ENCODE measurements around the gene MAPRE3. TPM values are rescaled to one million over a fixed set of nuclear protein-coding genes. Genes with fewer than 3 reads are reported as not detected.

MAPRE3 gene
- total RNA-seq, 2 experiments from 2014 or later, result 3.2 to 4.1 TPM

GRCh38 chr2:27042159-27042661 lies 71.8 kb downstream of the MAPRE3 start:
- DNase-seq (no peak), ATAC-seq (no peak)
- H3K27ac Mint-ChIP-seq, result peak overlapping the region; percentile 38
- intact Hi-C loops (cut with DNase I, micrococcal nuclease), result no loop called here
- CTCF ChIA-PET, result interaction anchor here (0.8 kb wide), 1 partner anchor 25 kb away, joined by 3 read pairs; no protein-coding TSS in a partner anchor
- POLR2A ChIA-PET, result no interaction called here
- H3K4me3 Mint-ChIP-seq, result no peak overlapping the region
- H3K4me1 Mint-ChIP-seq, result peaks cover 3% of the 10 kb centered on the region
- peaks cover 46% of the 10 kb centered on the region for H3K36me3 Mint-ChIP-seq (ENCODE audit: low read depth)
- H3K9me3 Mint-ChIP-seq (ENCODE audit: low read depth), result no peaks in the 10 kb centered on the region
- H3K27me3 Mint-ChIP-seq, result no peaks in the 10 kb centered on the region

GRCh38 chr2:27042985-27043634 lies 72.7 kb downstream of the MAPRE3 start:
- Mint-ChIP-seq H3K27me3 (no peaks in the 10 kb centered on the region), H3K36me3 (ENCODE audit: low read depth) (peaks cover 38% of the 10 kb centered on the region), H3K27ac (no peak overlapping the region), H3K4me3 (no peak overlapping the region), H3K4me1 (peaks cover 5% of the 10 kb centered on the region), H3K9me3 (ENCODE audit: low read depth) (no peaks in the 10 kb centered on the region)
- DNase-seq (no peak), ATAC-seq (no peak)
- ChIA-PET POLR2A (no interaction called here), CTCF (interaction anchor here (0.7 to 1.0 kb wide), 2 partner anchors 44 to 270 kb away, joined by 3 to 4 read pairs; partner anchors contain the start of gene KHK)
- intact Hi-C loops (cut with DNase I, micrococcal nuclease), result no loop called here

GRCh38 chr2:27049422-27050280 lies 79.2 kb downstream of the MAPRE3 start:
- DNase-seq, result peak; percentile 82
- Mint-ChIP-seq H3K27ac (peak overlapping the region; percentile 98), H3K9me3 (ENCODE audit: low read depth) (peaks cover 2% of the 10 kb centered on the region), H3K4me3 (peak overlapping the region; percentile 90), H3K4me1 (peaks cover 18% of the 10 kb centered on the region), H3K27me3 (peaks cover 4% of the 10 kb centered on the region), H3K36me3 (ENCODE audit: low read depth) (peaks cover 12% of the 10 kb centered on the region)
- intact Hi-C loops (cut with DNase I, micrococcal nuclease), result loop anchor here (1.0 to 10.0 kb wide), 10 partner anchors 17 to 1845 kb away; partner anchors contain the start of genes ABHD1 (in 1 of the 2), ADGRF3 (in 1 of the 2), CAD (in 1 of the 2) and IFT172 (in 1 of the 2)
- ChIA-PET CTCF (interaction anchor here (0.7 to 3.1 kb wide), 10 partner anchors 14 to 1801 kb away, joined by 3 to 30 read pairs (median 6); partner anchors contain the start of genes KHK and PREB), POLR2A (interaction anchor here (0.7 to 2.8 kb wide), 3 partner anchors 9 to 33 kb away, joined by 3 to 15 read pairs (median 4); partner anchors contain the start of gene TMEM214)
- ATAC-seq, result peak; percentile 23

- peak overlapping the region; percentile 90 for H3K4me3 Mint-ChIP-seq
- ChIA-PET POLR2A (interaction anchor here (1.0 to 2.8 kb wide), 8 partner anchors 9 to 36 kb away, joined by 3 to 15 read pairs (median 3); partner anchors contain the start of genes KHK, OST4 and TMEM214), CTCF (interaction anchor here (0.6 to 3.1 kb wide), 18 partner anchors 10 to 1800 kb away, joined by 3 to 30 read pairs (median 5); partner anchors contain the start of genes GTF3C2, KHK, OST4 and PREB)
Measured at GRCh38 chr2:27050281-27050995, 80.0 kb downstream of the MAPRE3 start.

GRCh38 chr2:27050996-27051901 lies 80.8 kb downstream of the MAPRE3 start, which contains the start of gene AGBL5:
Gene AGBL5 (plus strand): TSS chr2:27051668. CDS start chr2:27052959, 1,291 bp downstream.
- ChIA-PET CTCF (interaction anchor here (0.6 to 3.1 kb wide), 21 partner anchors 10 to 1634 kb away, joined by 3 to 30 read pairs (median 5); partner anchors contain the start of genes GTF3C2, KHK, OST4 and PREB), POLR2A (interaction anchor here (0.6 to 2.8 kb wide), 11 partner anchors 10 to 35 kb away, joined by 3 to 15 read pairs (median 4); partner anchors contain the start of genes KHK, OST4 and TMEM214)
- H3K4me1 Mint-ChIP-seq, result peaks cover 18% of the 10 kb centered on the region
- H3K27ac Mint-ChIP-seq, result peak within 1 kb of the TSS; percentile 98
- ATAC-seq, result peak; percentile 72
- peaks cover 4% of the 10 kb centered on the region for H3K27me3 Mint-ChIP-seq
- intact Hi-C loops (cut with DNase I, micrococcal nuclease), result loop anchor here (1.0 to 10.0 kb wide), 18 partner anchors 19 to 1844 kb away; partner anchors contain the start of genes KHK (in 2 of the 2), OST4 (in 2 of the 2), TMEM214 (in 2 of the 2) and ABHD1 (in 1 of the 2)
- H3K36me3 Mint-ChIP-seq (ENCODE audit: low read depth), result peaks cover 15% of the 10 kb centered on the region
- peak; percentile 97 for DNase-seq
- H3K4me3 Mint-ChIP-seq, result peak within 1 kb of the TSS; percentile 90
- H3K9me3 Mint-ChIP-seq (ENCODE audit: low read depth), result peaks cover 2% of the 10 kb centered on the region

More at GRCh38 chr2:27050281-27050995, 80.0 kb downstream of the MAPRE3 start:
- intact Hi-C loops (cut with DNase I, micrococcal nuclease), result loop anchor here (1.0 to 10.0 kb wide), 10 partner anchors 18 to 1844 kb away; partner anchors contain the start of genes ABHD1 (in 1 of the 2), ADGRF3 (in 1 of the 2), CAD (in 1 of the 2) and IFT172 (in 1 of the 2)
- Mint-ChIP-seq H3K9me3 (ENCODE audit: low read depth) (peaks cover 2% of the 10 kb centered on the region), H3K27ac (peak overlapping the region; percentile 98), H3K4me1 (peaks cover 18% of the 10 kb centered on the region), H3K27me3 (peaks cover 4% of the 10 kb centered on the region), H3K36me3 (ENCODE audit: low read depth) (peaks cover 11% of the 10 kb centered on the region)
- peak; percentile 95 for DNase-seq
- peak; percentile 73 for ATAC-seq

GRCh38 chr2:27051902-27052645 lies 81.6 kb downstream of the MAPRE3 start:
- DNase-seq, result no peak
- intact Hi-C loops (cut with DNase I, micrococcal nuclease), result loop anchor here (1.0 to 10.0 kb wide), 15 partner anchors 19 to 1843 kb away; partner anchors contain the start of genes KHK (in 2 of the 2), ADGRF3 (in 1 of the 2), ATRAID (in 1 of the 2) and EIF2B4 (in 1 of the 2)
- Mint-ChIP-seq H3K27ac (peak overlapping the region; percentile 64), H3K36me3 (ENCODE audit: low read depth) (peaks cover 15% of the 10 kb centered on the region), H3K27me3 (peaks cover 4% of the 10 kb centered on the region), H3K9me3 (ENCODE audit: low read depth) (peaks cover 2% of the 10 kb centered on the region), H3K4me3 (peak overlapping the region; percentile 90), H3K4me1 (peaks cover 18% of the 10 kb centered on the region)
- CTCF ChIA-PET, result interaction anchor here (0.7 to 3.1 kb wide), 10 partner anchors 10 to 90 kb away, joined by 3 to 30 read pairs (median 7); partner anchors contain the start of genes KHK and OST4
- POLR2A ChIA-PET, result interaction anchor here (0.6 to 2.0 kb wide), 5 partner anchors 13 to 29 kb away, joined by 4 to 15 read pairs (median 6); partner anchors contain the start of gene OST4
- no peak for ATAC-seq

GRCh38 chr2:27053321-27053720 lies 82.9 kb downstream of the MAPRE3 start:
- Mint-ChIP-seq H3K4me3 (no peak overlapping the region), H3K9me3 (ENCODE audit: low read depth) (peaks cover 2% of the 10 kb centered on the region), H3K36me3 (ENCODE audit: low read depth) (peaks cover 15% of the 10 kb centered on the region), H3K27me3 (peaks cover 4% of the 10 kb centered on the region), H3K27ac (no peak overlapping the region), H3K4me1 (peaks cover 16% of the 10 kb centered on the region)
- intact Hi-C loops (cut with DNase I, micrococcal nuclease), result loop anchor here in 1 of 2 experiments (5.0 to 10.0 kb wide), 2 partner anchors 706 to 1841 kb away; partner anchors contain the start of genes ADGRF3, SELENOI and WDR43
- DNase-seq (no peak), ATAC-seq (no peak)
- ChIA-PET CTCF (no interaction called here), POLR2A (no interaction called here)

- ATAC-seq, result no peak
- no peak overlapping the region for H3K27ac Mint-ChIP-seq
- H3K27me3 Mint-ChIP-seq, result peaks cover 4% of the 10 kb centered on the region
- H3K9me3 Mint-ChIP-seq (ENCODE audit: low read depth), result peaks cover 2% of the 10 kb centered on the region
- CTCF ChIA-PET, result interaction anchor here (0.7 kb wide), 1 partner anchor 1353 kb away, joined by 3 read pairs; no protein-coding TSS in a partner anchor
- POLR2A ChIA-PET, result interaction anchor here (0.6 kb wide), 1 partner anchor 433 kb away, joined by 3 read pairs; no protein-coding TSS in a partner anchor
- no peak overlapping the region for H3K4me3 Mint-ChIP-seq
- peaks cover 16% of the 10 kb centered on the region for H3K4me1 Mint-ChIP-seq
- H3K36me3 Mint-ChIP-seq (ENCODE audit: low read depth), result peaks cover 15% of the 10 kb centered on the region
- intact Hi-C loops (cut with DNase I, micrococcal nuclease), result loop anchor here in 1 of 2 experiments (5.0 to 10.0 kb wide), 2 partner anchors 706 to 1841 kb away; partner anchors contain the start of genes ADGRF3, SELENOI and WDR43
- no peak for DNase-seq
Measured at GRCh38 chr2:27053776-27054175, 83.3 kb downstream of the MAPRE3 start.

All from activated CD4-positive, alpha-beta T cell treated with anti-CD3 and anti-CD28 coated beads for 36 hours (primary cell).